ENCODE measurements around the gene ZNF774.
"Not testable (repeated sequence)": the region's sequence is repeated elsewhere in the genome, so short reads cannot be mapped to it uniquely, and the experiment has no call there.

The ZNF774 gene

GRCh38 chr15:90388462-90389380 is 36.6 kb downstream of the ZNF774 start:
- peak; percentile 63 for DNase-seq (ENCODE audit: low spot score)

- DNase-seq (ENCODE audit: low spot score), result no peak
Observed at GRCh38 chr15:90389513-90389912, 37.4 kb downstream of the ZNF774 start.

- DNase-seq (ENCODE audit: low spot score), result no peak
Observed at GRCh38 chr15:90393040-90393439, 41.0 kb downstream of the ZNF774 start.

GRCh38 chr15:90394074-90394473 is 42.0 kb downstream of the ZNF774 start:
- no peak for DNase-seq (ENCODE audit: low spot score)

GRCh38 chr15:90394748-90395442 is 42.8 kb downstream of the ZNF774 start:
- no peak for DNase-seq (ENCODE audit: low spot score)

GRCh38 chr15:90396321-90396720 is 44.2 kb downstream of the ZNF774 start:
- DNase-seq (ENCODE audit: low spot score), result no peak

- no peak for DNase-seq (ENCODE audit: low spot score)
Observed at GRCh38 chr15:90400005-90400758, 48.1 kb downstream of the ZNF774 start.

- peak; percentile 85 for DNase-seq (ENCODE audit: low spot score)
Observed at GRCh38 chr15:90400759-90401314, 48.8 kb downstream of the ZNF774 start.

GRCh38 chr15:90401495-90401894 is 49.4 kb downstream of the ZNF774 start:
- DNase-seq (ENCODE audit: low spot score), result no peak

GRCh38 chr15:90402223-90402622 is 50.1 kb downstream of the ZNF774 start:
- DNase-seq (ENCODE audit: low spot score), result peak; percentile 61

- no peak for DNase-seq (ENCODE audit: low spot score)
Observed at GRCh38 chr15:90402767-90403166, 50.7 kb downstream of the ZNF774 start.

GRCh38 chr15:90405055-90405607 is 53.0 kb downstream of the ZNF774 start:
- no peak for DNase-seq (ENCODE audit: low spot score)

GRCh38 chr15:90407336-90407735 is 55.3 kb downstream of the ZNF774 start:
- DNase-seq (ENCODE audit: low spot score), result no peak

- no peak for DNase-seq (ENCODE audit: low spot score)
Observed at GRCh38 chr15:90407871-90408317, 55.8 kb downstream of the ZNF774 start.

GRCh38 chr15:90408657-90409056 is 56.6 kb downstream of the ZNF774 start:
- no peak for DNase-seq (ENCODE audit: low spot score)

- not testable (repeated sequence) for DNase-seq (ENCODE audit: low spot score)
Observed at GRCh38 chr15:90409587-90409986, 57.5 kb downstream of the ZNF774 start.

GRCh38 chr15:90410316-90410715 is 58.2 kb downstream of the ZNF774 start:
- not testable (repeated sequence) for DNase-seq (ENCODE audit: low spot score)

GRCh38 chr15:90411176-90411575 is 59.1 kb downstream of the ZNF774 start:
- DNase-seq (ENCODE audit: low spot score), result no peak

Data from AG08396 (cell line).